Neural cell (in vitro differentiated cells): ENCODE data around the gene GINS1. TPM values are rescaled to one million over a fixed set of nuclear protein-coding genes. Genes with fewer than 3 reads are reported as not detected.

ENCODE experiments used
- H2AFZ ChIP-seq: fragments of 200-600, 300-800 bp; sonication (generic), shearing (Covaris generic); 2 replicates; pipeline ENCODE4 v1.6.0; 2014; ENCODE audit warnings: low read depth, mild to moderate bottlenecking, antibody characterized with exemption, low read length, moderate library complexity
- H3F3A ChIP-seq: fragments of 200-600 bp; shearing (Covaris generic); 2 replicates; pipeline ENCODE4 v1.6.1; 2016; ENCODE audit warnings: mild to moderate bottlenecking, moderate library complexity, mixed read lengths, antibody characterized with exemption, low read length; ENCODE audit not compliant: insufficient read depth, poor library complexity, severe bottlenecking
- H3K27ac ChIP-seq: fragments of 200-600, 300-800 bp; sonication (generic), shearing (Covaris generic); 2 replicates; pipeline ENCODE4 v1.5.1; 2014; ENCODE audit warnings: mild to moderate bottlenecking, low read length, moderate library complexity
- H3K27me3 ChIP-seq: fragments of 300-800, 200-600 bp; sonication (generic), shearing (Covaris generic); 2 replicates; pipeline ENCODE4 v1.6.0; 2014; ENCODE audit warnings: mild to moderate bottlenecking, low read depth, low read length, moderate library complexity; ENCODE audit not compliant: insufficient read depth
- H3K36me3 ChIP-seq: fragments of 300-800, 200-600 bp; sonication (generic), shearing (Covaris generic); 2 replicates; pipeline ENCODE4 v1.5.1; 2014; ENCODE audit warnings: mild to moderate bottlenecking, antibody characterized with exemption, low read length, moderate library complexity; ENCODE audit not compliant: insufficient read depth
- H3K4me2 ChIP-seq: fragments of 300-800, 200-600 bp; sonication (generic), shearing (Covaris generic); 2 replicates; pipeline ENCODE4 v1.6.0; 2014; ENCODE audit warnings: mild to moderate bottlenecking, low read length
- H3K4me3 ChIP-seq: fragments of 300-800, 200-600 bp; sonication (generic), shearing (Covaris generic); 2 replicates; pipeline ENCODE4 v1.5.1; 2014; ENCODE audit warnings: mild to moderate bottlenecking, low read length, moderate library complexity
- H3K79me2 ChIP-seq: fragments of 200-600 bp; shearing (Covaris generic); replicated peaks from 2 replicates; pipeline ENCODE4 v1.6.0; 2014; ENCODE audit warnings: mild to moderate bottlenecking, low read length, moderate library complexity; ENCODE audit not compliant: insufficient read depth
- H3K9ac ChIP-seq: fragments of 300-800, 200-600 bp; sonication (generic), shearing (Covaris generic); 2 replicates; pipeline ENCODE4 v1.6.1; 2016; ENCODE audit warnings: mild to moderate bottlenecking, low read length, mixed read lengths
- H3K9me2 ChIP-seq: fragments of 200-600 bp; shearing (Covaris generic); 2 replicates; pipeline ENCODE4 v1.6.1; 2016; ENCODE audit warnings: mild to moderate bottlenecking, low read length, mixed read lengths; ENCODE audit not compliant: insufficient read depth
- H3K9me3 ChIP-seq: fragments of 200-600, 300-800 bp; sonication (generic), shearing (Covaris generic); 2 replicates; pipeline ENCODE4 v1.6.1; 2016; ENCODE audit warnings: mild to moderate bottlenecking, mixed run types, low read length, moderate library complexity, mixed read lengths
- H4K20me1 ChIP-seq: fragments of 200-600 bp; shearing (Covaris generic); 2 replicates; pipeline ENCODE4 v1.6.1; 2016; ENCODE audit warnings: mild to moderate bottlenecking, mixed run types; ENCODE audit not compliant: insufficient read depth
- EP300 ChIP-seq: fragments of 450-650 bp; conservative IDR thresholded peaks from 2 replicates; pipeline ENCODE4 v1.6.1; 2014; ENCODE audit warnings: antibody characterized with exemption, mild to moderate bottlenecking, moderate library complexity; ENCODE audit not compliant: poor library complexity, severe bottlenecking
- EZH2 ChIP-seq: fragments of 200-600, 300-800 bp; shearing (Covaris generic), sonication (generic); IDR thresholded peaks from 2 replicates; pipeline ENCODE4 v1.6.1; 2014; ENCODE audit warnings: antibody characterized with exemption, low read length, borderline replicate concordance, mild to moderate bottlenecking; ENCODE audit not compliant: insufficient read depth, poor library complexity, severe bottlenecking
- RAD21 ChIP-seq: fragments of 450-650 bp; conservative IDR thresholded peaks from 2 replicates; pipeline ENCODE4 v1.6.1; 2014; ENCODE audit warnings: antibody characterized with exemption, mild to moderate bottlenecking, moderate library complexity
- REST ChIP-seq: IDR thresholded peaks from 2 replicates; pipeline ENCODE4 v1.6.1; 2012; ENCODE audit warnings: borderline replicate concordance
- SMC3 ChIP-seq: fragments of 450-650 bp; conservative IDR thresholded peaks from 2 replicates; pipeline ENCODE4 v1.6.1; 2014; ENCODE audit warnings: antibody characterized with exemption, mild to moderate bottlenecking, moderate library complexity; ENCODE audit not compliant: poor library complexity
- polyA plus RNA-seq: library from polyadenylated mRNA; depleted of rRNA; stranded (reverse); fragments of >200 nt; gene quantifications from 2 replicates; pipeline ENCODE4 v1.2.3, GENCODE V29; 2014
- TF ChIP-seq, protein P1 (sequence below): fragments of 450-650 bp; IDR thresholded peaks from 2 replicates; pipeline ENCODE4 v1.5.1; 2014; ENCODE audit warnings: antibody characterized with exemption, mild to moderate bottlenecking, moderate library complexity; ENCODE audit not compliant: poor library complexity, severe bottlenecking

The GINS1 gene
- polyA plus RNA-seq, 1 donor from 2014 or later, result 4.5 TPM

DNA sequence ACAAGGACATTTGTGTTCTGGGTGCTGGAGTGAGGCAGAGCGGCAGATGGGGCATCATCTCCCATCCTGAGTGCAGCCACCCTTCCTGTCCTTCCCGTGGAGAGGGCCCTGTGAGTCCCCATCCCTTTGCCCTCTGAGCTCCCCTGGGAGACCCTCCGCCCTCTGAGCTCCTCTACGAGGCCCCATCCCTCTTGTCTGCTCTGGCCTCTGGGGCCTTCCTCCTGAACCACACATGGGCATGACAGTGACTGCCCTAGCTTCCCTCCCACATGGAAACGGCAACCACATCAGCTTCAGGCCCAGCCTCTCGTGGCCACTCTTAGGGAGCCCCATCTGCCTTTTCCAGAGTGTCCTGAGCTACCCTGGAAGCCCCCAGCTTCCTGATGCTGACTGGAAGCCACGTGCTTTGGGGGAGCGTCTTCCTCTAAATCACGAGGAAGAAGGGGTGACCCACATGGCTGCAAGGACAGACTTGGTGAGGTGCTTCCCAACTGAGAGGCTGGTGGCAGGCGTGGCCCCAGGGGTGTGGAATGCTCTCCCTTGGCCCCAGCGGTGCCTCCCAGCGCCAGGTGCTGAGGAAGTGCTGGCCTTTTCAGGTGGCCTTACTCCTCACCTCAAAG lies 52.6 kb downstream of the GINS1 start (continued):
- no peak for TF ChIP-seq REST

- no peaks in the 10 kb centered on the region for H3K79me2 ChIP-seq
- no peak overlapping the region for H3K27ac ChIP-seq
- no peaks in the 10 kb centered on the region for H3K9me2 ChIP-seq
- no peaks in the 10 kb centered on the region for H3K27me3 ChIP-seq
- no peak overlapping the region for H2AFZ ChIP-seq
- no peak overlapping the region for H3K4me2 ChIP-seq
- TF ChIP-seq RAD21 (no peak), REST (no peak), EP300 (no peak), EZH2 (no peak), SMC3 (no peak)
- TF ChIP-seq, protein P1, sequence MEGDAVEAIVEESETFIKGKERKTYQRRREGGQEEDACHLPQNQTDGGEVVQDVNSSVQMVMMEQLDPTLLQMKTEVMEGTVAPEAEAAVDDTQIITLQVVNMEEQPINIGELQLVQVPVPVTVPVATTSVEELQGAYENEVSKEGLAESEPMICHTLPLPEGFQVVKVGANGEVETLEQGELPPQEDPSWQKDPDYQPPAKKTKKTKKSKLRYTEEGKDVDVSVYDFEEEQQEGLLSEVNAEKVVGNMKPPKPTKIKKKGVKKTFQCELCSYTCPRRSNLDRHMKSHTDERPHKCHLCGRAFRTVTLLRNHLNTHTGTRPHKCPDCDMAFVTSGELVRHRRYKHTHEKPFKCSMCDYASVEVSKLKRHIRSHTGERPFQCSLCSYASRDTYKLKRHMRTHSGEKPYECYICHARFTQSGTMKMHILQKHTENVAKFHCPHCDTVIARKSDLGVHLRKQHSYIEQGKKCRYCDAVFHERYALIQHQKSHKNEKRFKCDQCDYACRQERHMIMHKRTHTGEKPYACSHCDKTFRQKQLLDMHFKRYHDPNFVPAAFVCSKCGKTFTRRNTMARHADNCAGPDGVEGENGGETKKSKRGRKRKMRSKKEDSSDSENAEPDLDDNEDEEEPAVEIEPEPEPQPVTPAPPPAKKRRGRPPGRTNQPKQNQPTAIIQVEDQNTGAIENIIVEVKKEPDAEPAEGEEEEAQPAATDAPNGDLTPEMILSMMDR, result no peak
- H4K20me1 ChIP-seq, result no peaks in the 10 kb centered on the region
- no peak overlapping the region for H3K4me3 ChIP-seq
- no peak overlapping the region for H3K9ac ChIP-seq
- H3F3A ChIP-seq, result no peaks in the 10 kb centered on the region
- H3K36me3 ChIP-seq, result peaks cover 4% of the 10 kb centered on the region
- H3K9me3 ChIP-seq, result no peaks in the 10 kb centered on the region
Observed at GRCh38 chr20:25460566-25461280, 53.2 kb downstream of the GINS1 start.
